Measurements from ENCODE around the gene STK32B.

DNA sequence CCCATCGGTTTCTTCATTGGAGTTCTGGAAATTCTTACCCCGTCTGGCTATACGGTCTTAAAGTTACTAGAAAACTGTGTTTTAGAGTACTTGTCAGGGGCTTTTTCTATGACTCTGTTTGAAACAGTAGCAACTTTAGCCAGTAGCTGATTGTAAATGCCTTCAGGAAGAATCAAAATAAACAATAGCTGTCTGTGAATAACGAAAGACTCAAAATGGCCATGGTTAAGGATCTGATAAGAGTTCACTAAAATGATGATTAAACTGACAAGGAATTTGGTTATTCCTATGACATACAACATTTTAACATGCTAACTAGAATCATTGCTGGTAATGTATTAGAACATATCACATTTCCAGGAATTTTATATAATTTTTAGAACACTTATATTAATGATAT is 466.1 kb downstream of the STK32B start:
- TF ChIP-seq FOXM1 (IDR thresholded peaks at IDR 0.05; ENCODE audit: borderline replicate concordance) (no peak), BHLHE40 (IDR thresholded peaks at IDR 0.05; ENCODE audit: borderline replicate concordance) (no peak), CTBP1 (IDR thresholded peaks at IDR 0.05; ENCODE audit: borderline replicate concordance) (no peak), HDGF (IDR thresholded peaks at IDR 0.05; ENCODE audit: borderline replicate concordance) (no peak), FOXK2 (IDR thresholded peaks at IDR 0.05) (no peak), ELF4 (IDR thresholded peaks at IDR 0.05) (no peak), SUZ12 (IDR thresholded peaks at IDR 0.05) (no peak), LEF1 (IDR thresholded peaks at IDR 0.05; ENCODE audit: borderline replicate concordance) (no peak), TARDBP (IDR thresholded peaks at IDR 0.05) (no peak), NFRKB (IDR thresholded peaks at IDR 0.05) (no peak), SP1 (IDR thresholded peaks at IDR 0.05) (no peak)
